ENCODE results near the gene CLPX. TPM values are rescaled to one million over a fixed set of nuclear protein-coding genes. Genes with fewer than 3 reads are reported as not detected.

CLPX gene
- total RNA-seq, 1 donor from 2014 or later = 52.1 TPM

DNA sequence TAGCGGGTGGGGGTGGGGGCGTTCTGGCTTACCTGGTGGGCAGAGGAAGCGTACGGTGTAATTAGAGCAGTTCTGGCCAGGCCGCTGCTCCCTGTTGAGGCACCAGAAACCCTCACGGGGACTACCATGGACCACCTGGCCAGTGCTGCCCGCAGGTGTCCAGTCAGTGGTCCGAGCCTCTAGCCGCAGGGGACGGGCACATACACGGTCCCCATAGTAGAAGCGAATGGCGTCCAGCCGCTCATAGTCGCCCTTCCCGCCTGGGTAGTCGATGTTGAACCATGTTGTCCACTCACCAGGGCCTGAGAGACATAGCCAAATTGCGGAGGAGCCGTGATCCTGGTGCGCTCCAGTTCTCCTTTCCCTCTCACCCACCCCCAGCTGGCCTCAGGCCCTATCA is 21.6 kb upstream of the CLPX start:
- TF ChIP-seq, protein P1, sequence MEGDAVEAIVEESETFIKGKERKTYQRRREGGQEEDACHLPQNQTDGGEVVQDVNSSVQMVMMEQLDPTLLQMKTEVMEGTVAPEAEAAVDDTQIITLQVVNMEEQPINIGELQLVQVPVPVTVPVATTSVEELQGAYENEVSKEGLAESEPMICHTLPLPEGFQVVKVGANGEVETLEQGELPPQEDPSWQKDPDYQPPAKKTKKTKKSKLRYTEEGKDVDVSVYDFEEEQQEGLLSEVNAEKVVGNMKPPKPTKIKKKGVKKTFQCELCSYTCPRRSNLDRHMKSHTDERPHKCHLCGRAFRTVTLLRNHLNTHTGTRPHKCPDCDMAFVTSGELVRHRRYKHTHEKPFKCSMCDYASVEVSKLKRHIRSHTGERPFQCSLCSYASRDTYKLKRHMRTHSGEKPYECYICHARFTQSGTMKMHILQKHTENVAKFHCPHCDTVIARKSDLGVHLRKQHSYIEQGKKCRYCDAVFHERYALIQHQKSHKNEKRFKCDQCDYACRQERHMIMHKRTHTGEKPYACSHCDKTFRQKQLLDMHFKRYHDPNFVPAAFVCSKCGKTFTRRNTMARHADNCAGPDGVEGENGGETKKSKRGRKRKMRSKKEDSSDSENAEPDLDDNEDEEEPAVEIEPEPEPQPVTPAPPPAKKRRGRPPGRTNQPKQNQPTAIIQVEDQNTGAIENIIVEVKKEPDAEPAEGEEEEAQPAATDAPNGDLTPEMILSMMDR (IDR thresholded peaks at IDR 0.05; ENCODE audit: unreplicated experiment) = no peak

GRCh38 chr15:65204931-65205660 is 20.0 kb upstream of the CLPX start:
- TF ChIP-seq, protein P1 (IDR thresholded peaks at IDR 0.05; ENCODE audit: unreplicated experiment) = no peak
- H3K27me3 Mint-ChIP-seq = peaks cover 15% of the 10 kb centered on the region
- H3K4me1 Mint-ChIP-seq (ENCODE audit: low read depth) = peaks cover 2% of the 10 kb centered on the region

More for the DNA sequence above, 21.6 kb upstream of the CLPX start:
- Mint-ChIP-seq H3K4me3 (ENCODE audit: low read depth) (no peak overlapping the region), H3K36me3 (ENCODE audit: insufficient read depth) (no peaks in the 10 kb centered on the region), H3K4me1 (ENCODE audit: low read depth) (peaks cover 1% of the 10 kb centered on the region), H3K9me3 (ENCODE audit: low read depth) (no peaks in the 10 kb centered on the region), H3K27ac (no peak overlapping the region), H3K27me3 (peaks cover 15% of the 10 kb centered on the region)
- no peak for DNase-seq (ENCODE audit: low spot score, unreplicated experiment)

DNA sequence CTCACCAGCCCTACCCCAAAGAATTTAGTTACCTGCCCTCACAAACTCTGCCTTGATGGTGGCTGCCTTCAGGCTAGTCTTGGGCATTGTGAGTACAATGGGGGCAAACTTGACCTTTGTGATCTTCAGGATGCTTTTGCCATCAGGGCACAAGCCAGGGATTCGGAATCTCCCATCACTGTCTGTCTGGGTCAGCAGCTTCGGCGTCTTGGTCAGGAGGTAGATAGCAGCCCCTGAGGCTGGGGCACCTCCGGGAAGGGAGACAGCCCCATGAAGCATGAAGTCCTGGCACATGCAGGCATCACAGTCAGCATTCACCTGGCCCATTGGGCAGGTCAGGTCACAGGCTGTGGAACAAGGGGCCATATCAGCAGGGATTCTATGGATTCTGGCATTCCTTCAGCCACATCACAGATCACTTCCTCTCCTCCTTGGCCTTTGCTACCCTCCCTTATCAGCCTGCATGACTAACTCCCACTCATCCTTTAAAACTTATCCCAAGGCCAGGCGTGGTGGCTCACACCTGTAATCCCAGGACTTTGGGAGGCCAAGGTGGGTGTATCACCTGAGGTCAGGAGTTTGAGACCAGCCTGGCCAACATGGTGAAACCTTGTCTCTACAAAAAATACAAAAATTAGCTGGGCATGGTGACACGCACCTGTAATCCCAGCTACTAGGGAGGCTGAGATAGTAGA is 19.2 kb upstream of the CLPX start:
- no peak overlapping the region for H3K4me3 Mint-ChIP-seq (ENCODE audit: low read depth)
- TF ChIP-seq, protein P1 (IDR thresholded peaks at IDR 0.05; ENCODE audit: unreplicated experiment) = no peak
- no peaks in the 10 kb centered on the region for H3K36me3 Mint-ChIP-seq (ENCODE audit: insufficient read depth)
- no peaks in the 10 kb centered on the region for H3K9me3 Mint-ChIP-seq (ENCODE audit: low read depth)
- no peak for DNase-seq (ENCODE audit: low spot score, unreplicated experiment)
- peaks cover 2% of the 10 kb centered on the region for H3K4me1 Mint-ChIP-seq (ENCODE audit: low read depth)
- peaks cover 15% of the 10 kb centered on the region for H3K27me3 Mint-ChIP-seq
- no peak overlapping the region for H3K27ac Mint-ChIP-seq

More at GRCh38 chr15:65204931-65205660, 20.0 kb upstream of the CLPX start:
- Mint-ChIP-seq H3K27ac (no peak overlapping the region), H3K9me3 (ENCODE audit: low read depth) (no peaks in the 10 kb centered on the region), H3K4me3 (ENCODE audit: low read depth) (no peak overlapping the region), H3K36me3 (ENCODE audit: insufficient read depth) (no peaks in the 10 kb centered on the region)
- DNase-seq (ENCODE audit: low spot score, unreplicated experiment) = no peak

- no peak overlapping the region for H3K4me3 Mint-ChIP-seq (ENCODE audit: low read depth)
- peaks cover 3% of the 10 kb centered on the region for H3K27me3 Mint-ChIP-seq
- H3K4me1 Mint-ChIP-seq (ENCODE audit: low read depth) = peaks cover 2% of the 10 kb centered on the region
- no peaks in the 10 kb centered on the region for H3K36me3 Mint-ChIP-seq (ENCODE audit: insufficient read depth)
- no peak overlapping the region for H3K27ac Mint-ChIP-seq
- H3K9me3 Mint-ChIP-seq (ENCODE audit: low read depth) = no peaks in the 10 kb centered on the region
- TF ChIP-seq, protein P1 (IDR thresholded peaks at IDR 0.05; ENCODE audit: unreplicated experiment) = no peak
- no peak for DNase-seq (ENCODE audit: low spot score, unreplicated experiment)
Measured at GRCh38 chr15:65201918-65202317, 16.8 kb upstream of the CLPX start.

GRCh38 chr15:65198571-65198970 is 13.4 kb upstream of the CLPX start:
- no peaks in the 10 kb centered on the region for H3K36me3 Mint-ChIP-seq (ENCODE audit: insufficient read depth)
- H3K4me1 Mint-ChIP-seq (ENCODE audit: low read depth) = peaks cover 2% of the 10 kb centered on the region
- H3K27me3 Mint-ChIP-seq = no peaks in the 10 kb centered on the region
- no peak overlapping the region for H3K27ac Mint-ChIP-seq
- no peaks in the 10 kb centered on the region for H3K9me3 Mint-ChIP-seq (ENCODE audit: low read depth)
- TF ChIP-seq, protein P1 (IDR thresholded peaks at IDR 0.05; ENCODE audit: unreplicated experiment) = no peak
- DNase-seq (ENCODE audit: low spot score, unreplicated experiment) = no peak
- H3K4me3 Mint-ChIP-seq (ENCODE audit: low read depth) = no peak overlapping the region

Data from progenitor cell of endocrine pancreas (in vitro differentiated cells).